ENCODE data around the gene PCDH15. TPM values are rescaled to one million over a fixed set of nuclear protein-coding genes. Genes with fewer than 3 reads are reported as not detected.

The PCDH15 gene
- total RNA-seq, 2 experiments from 2014 or later: not detected

DNA sequence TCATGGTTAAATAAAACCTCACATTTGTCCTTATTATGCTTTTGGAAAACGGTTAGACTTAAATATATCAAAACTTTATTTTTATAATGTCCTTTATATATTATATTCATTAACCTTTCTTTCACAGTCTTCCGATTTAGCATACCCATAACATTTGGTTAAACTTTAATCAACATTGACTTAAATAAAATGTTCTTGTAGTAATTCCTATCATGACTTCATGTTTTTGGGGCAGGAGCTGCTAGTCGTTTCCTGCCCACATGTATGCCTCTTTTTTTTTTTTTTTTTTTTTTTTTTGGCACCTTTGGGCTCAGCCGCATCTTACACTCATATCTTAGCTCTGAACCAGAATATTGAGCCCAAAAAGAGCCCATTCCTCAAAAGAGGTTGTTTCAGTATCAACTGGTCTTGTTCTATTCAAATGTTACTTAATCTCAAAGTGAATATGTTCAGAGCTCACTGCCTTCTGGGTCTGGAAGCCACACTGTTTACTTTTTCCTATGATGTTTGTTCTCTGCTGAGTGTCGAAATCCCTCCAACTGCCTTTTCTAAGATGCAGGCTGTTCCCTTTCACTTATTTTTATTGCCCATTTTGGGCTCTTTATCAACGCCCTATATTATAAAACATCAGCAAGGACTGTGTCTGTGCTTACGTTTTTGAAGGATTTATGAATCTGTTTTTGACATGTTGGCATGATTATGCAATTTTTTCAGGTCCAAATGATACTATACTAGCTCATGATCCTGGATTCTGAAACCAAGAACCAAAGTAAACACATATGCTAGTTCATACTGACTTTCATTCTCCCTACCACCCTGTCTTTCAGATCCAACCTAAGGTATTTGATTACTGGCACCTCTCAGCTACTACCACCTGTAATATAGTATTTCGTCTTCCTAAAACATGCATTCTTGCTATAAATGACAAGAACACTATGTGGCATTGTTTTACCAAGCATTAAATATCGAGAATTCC, 914.4 kb downstream of the PCDH15 start:
- ChIA-PET CTCF (interaction anchor here (0.9 kb wide), 1 partner anchor 11 kb away, joined by 3 read pairs; no protein-coding TSS in a partner anchor), POLR2A (no interaction called here)
- H3K4me1 Mint-ChIP-seq: no peaks in the 10 kb centered on the region
- DNase-seq: no peak
- peaks cover 1% of the 10 kb centered on the region for H3K9me3 Mint-ChIP-seq (ENCODE audit: low read depth)
- H3K36me3 Mint-ChIP-seq (ENCODE audit: low read depth): no peaks in the 10 kb centered on the region
- no peak overlapping the region for H3K4me3 Mint-ChIP-seq
- intact Hi-C loops (cut with DNase I, micrococcal nuclease): no loop called here
- no peaks in the 10 kb centered on the region for H3K27me3 Mint-ChIP-seq
- ATAC-seq: no peak
- H3K27ac Mint-ChIP-seq: no peak overlapping the region

DNA sequence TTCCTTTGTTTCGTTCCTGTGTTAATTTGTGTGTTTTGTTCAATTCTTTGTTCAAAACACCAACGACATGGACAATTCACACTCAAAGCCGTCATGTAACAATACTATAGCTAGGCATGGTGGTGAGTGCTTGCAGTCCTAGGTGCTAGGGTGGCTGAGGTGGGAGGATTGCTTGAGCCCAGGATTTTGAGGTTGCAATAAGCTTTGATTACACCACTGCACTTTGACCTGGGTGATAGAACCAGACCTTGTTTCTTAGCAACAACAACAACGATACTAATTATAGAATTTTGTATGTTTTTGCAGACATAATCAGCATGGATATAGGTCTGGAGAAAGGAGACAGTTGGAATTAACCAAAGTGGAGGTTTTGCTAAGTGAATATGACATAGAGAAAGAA, 936.2 kb downstream of the PCDH15 start:
- H3K36me3 Mint-ChIP-seq (ENCODE audit: low read depth): no peaks in the 10 kb centered on the region
- peaks cover 12% of the 10 kb centered on the region for H3K9me3 Mint-ChIP-seq (ENCODE audit: low read depth)
- no peaks in the 10 kb centered on the region for H3K4me1 Mint-ChIP-seq
- ChIA-PET POLR2A (no interaction called here), CTCF (interaction anchor here (0.7 to 1.3 kb wide), 2 partner anchors 8 to 667 kb away, joined by 3 read pairs; no protein-coding TSS in a partner anchor)
- no peak for DNase-seq
- no peak overlapping the region for H3K27ac Mint-ChIP-seq
- no peak overlapping the region for H3K4me3 Mint-ChIP-seq
- intact Hi-C loops (cut with DNase I, micrococcal nuclease): no loop called here
- no peak for ATAC-seq
- H3K27me3 Mint-ChIP-seq: no peaks in the 10 kb centered on the region

DNA sequence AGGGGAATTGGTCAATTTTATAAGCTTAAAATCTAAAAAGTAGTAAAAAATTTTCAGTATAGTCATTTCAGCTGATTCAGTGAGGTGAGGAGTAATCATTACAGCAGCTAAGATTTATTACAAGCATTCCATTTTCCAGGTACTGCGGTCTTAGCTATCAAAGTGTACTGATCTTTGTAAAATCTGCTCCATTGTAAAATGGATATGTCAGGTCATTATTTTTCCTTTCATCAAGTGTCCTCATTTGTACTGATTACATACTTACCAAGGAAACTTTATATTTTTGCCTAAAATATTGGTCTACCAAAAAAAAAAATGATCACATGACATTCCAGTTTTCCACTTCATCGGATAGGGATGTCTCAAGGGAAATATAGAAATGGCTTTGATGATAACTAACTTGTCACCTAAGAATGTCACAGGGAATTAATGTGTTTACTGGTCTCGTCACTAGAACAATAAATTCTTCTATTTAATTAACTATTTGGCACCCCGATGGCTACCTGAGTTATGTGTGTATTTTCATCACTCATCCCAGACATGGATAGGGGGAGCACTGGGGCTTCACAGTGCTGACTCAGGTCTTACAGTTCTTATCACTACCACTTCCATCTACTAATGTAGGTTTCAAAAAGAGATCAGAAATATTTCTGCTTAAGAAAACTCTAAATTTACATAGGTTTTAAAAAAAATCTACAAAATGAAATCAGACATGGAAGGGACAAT, 948.4 kb downstream of the PCDH15 start:
- ChIA-PET POLR2A (no interaction called here), CTCF (no interaction called here)
- Mint-ChIP-seq H3K27ac (no peak overlapping the region), H3K9me3 (ENCODE audit: low read depth) (no peaks in the 10 kb centered on the region), H3K4me1 (no peaks in the 10 kb centered on the region), H3K36me3 (ENCODE audit: low read depth) (no peaks in the 10 kb centered on the region), H3K4me3 (no peak overlapping the region), H3K27me3 (no peaks in the 10 kb centered on the region)
- ATAC-seq: no peak
- intact Hi-C loops (cut with DNase I, micrococcal nuclease): no loop called here
- DNase-seq: no peak

DNA sequence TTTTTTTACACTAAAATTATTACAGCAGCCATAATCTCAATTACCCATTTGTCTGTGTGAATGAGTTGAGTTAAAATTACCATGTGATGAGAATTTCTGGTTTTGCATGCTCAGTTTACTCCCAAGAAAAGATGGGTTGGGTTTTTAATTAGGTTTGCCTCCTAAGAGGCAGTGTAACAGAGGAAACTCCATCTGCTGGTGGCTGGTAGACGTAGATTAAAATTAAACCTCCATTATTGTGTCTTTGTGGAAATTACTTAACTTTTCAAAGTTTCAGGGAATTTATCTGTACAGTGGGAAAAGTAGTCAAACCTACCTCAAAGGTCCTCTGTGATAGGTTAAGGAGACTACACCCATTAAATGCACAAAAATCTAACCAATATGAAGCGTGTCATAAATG, 954.2 kb downstream of the PCDH15 start:
- no peak for DNase-seq
- ChIA-PET POLR2A (no interaction called here), CTCF (no interaction called here)
- no peak for ATAC-seq
- Mint-ChIP-seq H3K4me3 (no peak overlapping the region), H3K27ac (no peak overlapping the region), H3K27me3 (no peaks in the 10 kb centered on the region), H3K36me3 (ENCODE audit: low read depth) (no peaks in the 10 kb centered on the region), H3K9me3 (ENCODE audit: low read depth) (no peaks in the 10 kb centered on the region), H3K4me1 (no peaks in the 10 kb centered on the region)
- intact Hi-C loops (cut with DNase I, micrococcal nuclease): no loop called here

GRCh38 chr10:53843736-53844362, 957.2 kb downstream of the PCDH15 start:
- Mint-ChIP-seq H3K27ac (no peak overlapping the region), H3K4me3 (no peak overlapping the region), H3K27me3 (no peaks in the 10 kb centered on the region), H3K36me3 (ENCODE audit: low read depth) (no peaks in the 10 kb centered on the region), H3K9me3 (ENCODE audit: low read depth) (no peaks in the 10 kb centered on the region), H3K4me1 (no peaks in the 10 kb centered on the region)
- DNase-seq (no peak), ATAC-seq (no peak)
- POLR2A ChIA-PET: no interaction called here
- CTCF ChIA-PET: no interaction called here
- intact Hi-C loops (cut with DNase I, micrococcal nuclease): no loop called here

DNA sequence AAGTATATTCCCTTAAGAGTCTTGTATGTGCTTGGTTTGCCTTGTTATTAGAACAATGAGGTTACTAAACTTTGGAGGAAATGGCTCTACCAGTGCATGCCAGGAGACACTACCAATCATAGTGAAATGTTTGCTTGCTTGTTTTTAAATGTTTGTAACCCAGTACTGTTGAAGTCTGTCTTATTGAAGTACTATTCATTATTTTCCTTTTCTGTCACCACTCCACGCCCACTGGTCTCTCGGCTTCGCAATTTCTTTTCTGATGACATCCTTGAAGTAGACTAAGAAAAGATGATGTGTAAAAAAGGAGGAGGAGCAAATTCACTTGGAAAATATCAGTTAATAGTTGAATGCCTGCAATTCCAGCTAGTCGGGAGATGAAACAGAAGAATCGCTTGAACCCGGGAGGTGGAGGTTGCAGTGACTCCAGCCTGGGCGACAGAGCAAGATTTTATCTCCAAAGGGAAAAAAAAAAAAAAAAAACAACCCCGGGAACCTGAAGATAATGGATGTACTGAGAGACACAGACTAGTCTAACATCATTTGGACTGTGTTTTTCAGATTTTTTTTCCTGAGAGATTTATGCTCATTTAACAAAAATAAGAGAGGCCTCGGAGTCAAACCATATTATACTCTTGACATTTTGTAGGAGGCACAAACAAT, 959.4 kb downstream of the PCDH15 start:
- CTCF ChIA-PET: no interaction called here
- Mint-ChIP-seq H3K27me3 (no peaks in the 10 kb centered on the region), H3K36me3 (ENCODE audit: low read depth) (no peaks in the 10 kb centered on the region), H3K27ac (no peak overlapping the region), H3K4me1 (no peaks in the 10 kb centered on the region), H3K4me3 (no peak overlapping the region), H3K9me3 (ENCODE audit: low read depth) (no peaks in the 10 kb centered on the region)
- ATAC-seq: no peak
- POLR2A ChIA-PET: no interaction called here
- intact Hi-C loops (cut with DNase I, micrococcal nuclease): no loop called here
- no peak for DNase-seq

DNA sequence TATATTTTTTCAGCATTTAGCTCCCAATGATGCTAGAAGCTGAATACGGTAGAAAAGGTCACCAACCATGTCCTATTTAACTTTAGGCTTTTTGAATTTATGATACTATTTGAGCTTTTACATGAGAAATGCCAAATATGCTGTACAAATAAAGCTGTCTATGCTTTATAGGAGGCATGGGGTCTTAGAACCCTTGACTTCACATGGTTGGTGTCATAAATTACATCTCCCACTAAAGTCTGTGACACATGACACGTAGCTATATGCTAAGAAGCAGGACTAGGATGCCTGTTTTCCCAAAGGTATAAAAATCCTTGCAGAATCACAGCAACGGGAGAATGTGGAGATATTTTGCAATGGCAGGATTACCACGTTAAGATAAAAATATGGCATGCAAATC, 960.4 kb downstream of the PCDH15 start:
- ChIA-PET POLR2A (no interaction called here), CTCF (interaction anchor here (1.0 kb wide), 1 partner anchor 14 kb away, joined by 4 read pairs; no protein-coding TSS in a partner anchor)
- H3K27ac Mint-ChIP-seq: no peak overlapping the region
- H3K27me3 Mint-ChIP-seq: no peaks in the 10 kb centered on the region
- DNase-seq: no peak
- H3K36me3 Mint-ChIP-seq (ENCODE audit: low read depth): no peaks in the 10 kb centered on the region
- no peak for ATAC-seq
- no peak overlapping the region for H3K4me3 Mint-ChIP-seq
- intact Hi-C loops (cut with DNase I, micrococcal nuclease): no loop called here
- H3K9me3 Mint-ChIP-seq (ENCODE audit: low read depth): no peaks in the 10 kb centered on the region
- no peaks in the 10 kb centered on the region for H3K4me1 Mint-ChIP-seq

- ATAC-seq (no peak), DNase-seq (no peak)
- intact Hi-C loops (cut with DNase I, micrococcal nuclease): loop anchor here in 1 of 2 experiments (5.0 kb wide), 1 partner anchor 1423 kb away; no protein-coding TSS in a partner anchor
- Mint-ChIP-seq H3K27ac (no peak overlapping the region), H3K36me3 (ENCODE audit: low read depth) (no peaks in the 10 kb centered on the region), H3K27me3 (no peaks in the 10 kb centered on the region), H3K9me3 (ENCODE audit: low read depth) (no peaks in the 10 kb centered on the region), H3K4me3 (no peak overlapping the region), H3K4me1 (no peaks in the 10 kb centered on the region)
- ChIA-PET POLR2A (interaction anchor here (0.6 kb wide), 1 partner anchor 234 kb away, joined by 3 read pairs; no protein-coding TSS in a partner anchor), CTCF (no interaction called here)
Observed at GRCh38 chr10:53839440-53840039, 961.5 kb downstream of the PCDH15 start.

- H3K9me3 Mint-ChIP-seq (ENCODE audit: low read depth): no peaks in the 10 kb centered on the region
- no peaks in the 10 kb centered on the region for H3K4me1 Mint-ChIP-seq
- ChIA-PET POLR2A (no interaction called here), CTCF (no interaction called here)
- intact Hi-C loops (cut with DNase I, micrococcal nuclease): loop anchor here in 1 of 2 experiments (5.0 kb wide), 1 partner anchor 1426 kb away; no protein-coding TSS in a partner anchor
- H3K4me3 Mint-ChIP-seq: no peak overlapping the region
- ATAC-seq (no peak), DNase-seq (no peak)
- H3K27ac Mint-ChIP-seq: no peak overlapping the region
- no peaks in the 10 kb centered on the region for H3K36me3 Mint-ChIP-seq (ENCODE audit: low read depth)
- no peaks in the 10 kb centered on the region for H3K27me3 Mint-ChIP-seq
Observed at GRCh38 chr10:53836638-53837037, 964.4 kb downstream of the PCDH15 start.

DNA sequence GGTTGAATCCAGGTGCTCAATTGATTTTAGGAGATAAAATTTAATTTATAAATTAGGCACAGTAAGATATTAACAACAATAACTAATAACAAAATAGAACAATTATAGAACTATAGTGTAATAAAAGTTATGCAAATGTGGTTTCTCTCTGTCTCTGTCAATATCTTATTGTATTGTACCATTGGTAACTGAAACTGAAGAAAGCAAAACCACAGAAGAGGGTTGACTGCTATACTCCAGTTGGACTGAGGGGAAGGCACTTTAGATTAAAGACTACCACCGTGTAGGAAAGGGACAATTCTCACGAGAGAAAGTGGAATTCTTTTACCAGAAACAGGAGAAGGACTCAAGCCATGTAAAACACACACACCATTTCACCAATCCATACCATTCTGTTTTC, 967.1 kb downstream of the PCDH15 start:
- POLR2A ChIA-PET: no interaction called here
- Mint-ChIP-seq H3K4me1 (no peaks in the 10 kb centered on the region), H3K27me3 (no peaks in the 10 kb centered on the region), H3K4me3 (no peak overlapping the region), H3K9me3 (ENCODE audit: low read depth) (no peaks in the 10 kb centered on the region), H3K27ac (no peak overlapping the region), H3K36me3 (ENCODE audit: low read depth) (no peaks in the 10 kb centered on the region)
- DNase-seq (no peak), ATAC-seq (no peak)
- CTCF ChIA-PET: no interaction called here
- intact Hi-C loops (cut with DNase I, micrococcal nuclease): no loop called here

- no peak for DNase-seq
- no peak overlapping the region for H3K4me3 Mint-ChIP-seq
- intact Hi-C loops (cut with DNase I, micrococcal nuclease): no loop called here
- H3K27me3 Mint-ChIP-seq: no peaks in the 10 kb centered on the region
- CTCF ChIA-PET: no interaction called here
- ATAC-seq: no peak
- no peaks in the 10 kb centered on the region for H3K4me1 Mint-ChIP-seq
- POLR2A ChIA-PET: no interaction called here
- H3K27ac Mint-ChIP-seq: no peak overlapping the region
- no peaks in the 10 kb centered on the region for H3K9me3 Mint-ChIP-seq (ENCODE audit: low read depth)
- H3K36me3 Mint-ChIP-seq (ENCODE audit: low read depth): no peaks in the 10 kb centered on the region
Observed at GRCh38 chr10:53827261-53827660, 973.8 kb downstream of the PCDH15 start.

Data from activated CD4-positive, alpha-beta T cell treated with anti-CD3 and anti-CD28 coated beads for 36 hours (primary cell).